SK-N-SH treated with all-trans-retinoic acid at 6 μM for 48 hours (cell line): ENCODE measurements around the gene CDX2.

Experiments used
- ATAC-seq: fragments of 200-7000 bp; cut with Tn5 transposase; 3 replicates; pipeline ENCODE4 v1.9.1; 2020; ENCODE audit warnings: mild to moderate bottlenecking, moderate library complexity
- ARNTL ChIP-seq: fragments of 450-650 bp; formaldehyde crosslinking; IDR thresholded peaks from 2 replicates; pipeline ENCODE4 v1.5.0; 2020; ENCODE audit warnings: low read depth, mild to moderate bottlenecking, moderate library complexity, borderline replicate concordance
- CREB5 ChIP-seq: fragments of 250-450 bp; sonication (Bioruptor Pico); IDR thresholded peaks from 2 replicates; pipeline ENCODE4 v1.5.1; 2020; ENCODE audit warnings: low read depth, mild to moderate bottlenecking, moderate library complexity
- CSDC2 ChIP-seq: fragments of 250-450 bp; sonication (Bioruptor Pico); IDR thresholded peaks from 2 replicates; pipeline ENCODE4 v1.5.0; 2020; ENCODE audit warnings: mild to moderate bottlenecking, moderate library complexity
- CSRNP3 ChIP-seq: fragments of 250-450 bp; sonication (Bioruptor Pico); IDR thresholded peaks from 2 replicates; pipeline ENCODE4 v1.5.1; 2021; ENCODE audit warnings: mild to moderate bottlenecking, moderate library complexity
- GLIS3 ChIP-seq: fragments of 250-450 bp; sonication (Bioruptor Pico); IDR thresholded peaks from 2 replicates; pipeline ENCODE4 v1.5.0; 2020; ENCODE audit warnings: mild to moderate bottlenecking, moderate library complexity
- ISL1 ChIP-seq: fragments of 250-450 bp; sonication (Bioruptor Pico); IDR thresholded peaks from 2 replicates; pipeline ENCODE4 v2.1.2; 2022; ENCODE audit warnings: mild to moderate bottlenecking, moderate library complexity
- OSR1 ChIP-seq: fragments of 250-450 bp; sonication (Bioruptor Pico); IDR thresholded peaks from 2 replicates; pipeline ENCODE4 v1.8.0; 2022; ENCODE audit warnings: moderate library complexity, mild to moderate bottlenecking, inconsistent platforms
- POU6F1 ChIP-seq: fragments of 250-450 bp; sonication (Bioruptor Pico); IDR thresholded peaks from 2 replicates; pipeline ENCODE4 v1.8.0; 2021; ENCODE audit warnings: low read depth, mild to moderate bottlenecking, moderate library complexity, borderline replicate concordance
- PPARA ChIP-seq: fragments of 250-450 bp; sonication (Bioruptor Pico); IDR thresholded peaks from 2 replicates; pipeline ENCODE4 v1.5.0; 2020; ENCODE audit warnings: mild to moderate bottlenecking, borderline replicate concordance
- RARB ChIP-seq: fragments of 250-450 bp; sonication (Bioruptor Pico); IDR thresholded peaks from 2 replicates; pipeline ENCODE4 v1.8.0; 2021; ENCODE audit warnings: mild to moderate bottlenecking, moderate library complexity
- SNAI2 ChIP-seq: fragments of 250-450 bp; sonication (Bioruptor Pico); IDR thresholded peaks from 2 replicates; pipeline ENCODE4 v1.5.0; 2020; ENCODE audit warnings: mild to moderate bottlenecking, moderate library complexity
- TCF4 ChIP-seq: fragments of 250-450 bp; sonication (Bioruptor Pico); IDR thresholded peaks from 2 replicates; pipeline ENCODE4 v1.8.0; 2021; ENCODE audit warnings: mild to moderate bottlenecking, moderate library complexity, borderline replicate concordance
- TOX ChIP-seq: fragments of 250-450 bp; sonication (Bioruptor Pico); IDR thresholded peaks from 2 replicates; pipeline ENCODE4 v1.8.0; 2021; ENCODE audit warnings: mild to moderate bottlenecking, moderate library complexity, borderline replicate concordance
- TSHZ2 ChIP-seq: fragments of 250-450 bp; sonication (Bioruptor Pico); IDR thresholded peaks from 2 replicates; pipeline ENCODE4 v1.5.0; 2020; ENCODE audit warnings: mild to moderate bottlenecking, moderate library complexity
- ZFP3 ChIP-seq: fragments of 250-450 bp; sonication (Bioruptor Pico); IDR thresholded peaks from 2 replicates; pipeline ENCODE4 v1.5.0; 2020; ENCODE audit warnings: mild to moderate bottlenecking, moderate library complexity
- ZFP30 ChIP-seq: fragments of 450-650 bp; formaldehyde crosslinking; IDR thresholded peaks from 2 replicates; pipeline ENCODE4 v1.5.0; 2022; ENCODE audit warnings: mild to moderate bottlenecking, moderate library complexity
- ZNF565 ChIP-seq: fragments of 450-650 bp; formaldehyde crosslinking; conservative IDR thresholded peaks from 2 replicates; pipeline ENCODE4 v1.5.0; 2020; ENCODE audit warnings: low read depth, mild to moderate bottlenecking, moderate library complexity
- ZNF8 ChIP-seq: fragments of 450-650 bp; formaldehyde crosslinking; IDR thresholded peaks from 2 replicates; pipeline ENCODE4 v1.5.0; 2020; ENCODE audit warnings: mild to moderate bottlenecking, moderate library complexity
- TF ChIP-seq, protein P1 (sequence below): fragments of 250-450 bp; sonication (Bioruptor Pico); IDR thresholded peaks from 2 replicates; pipeline ENCODE4 v1.8.0; 2020; ENCODE audit warnings: mild to moderate bottlenecking, moderate library complexity, borderline replicate concordance

Gene CDX2

DNA sequence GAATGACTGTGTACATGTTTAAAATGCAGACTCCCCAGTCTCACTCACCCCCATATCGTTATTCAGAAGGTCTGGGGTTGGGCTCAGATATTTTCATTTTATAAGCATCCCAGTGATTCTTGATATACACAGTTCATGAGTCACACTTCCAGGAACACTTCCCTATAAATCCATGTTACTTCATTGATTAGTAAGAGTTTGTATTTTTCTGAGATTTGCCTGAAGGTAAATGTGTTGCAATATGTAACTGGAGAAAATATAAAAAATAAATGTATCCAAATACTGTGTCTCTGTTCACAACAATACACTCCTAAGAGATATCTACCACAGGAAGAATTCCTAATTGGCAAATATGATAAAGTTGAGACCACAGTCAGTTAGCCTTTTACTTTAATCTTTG is 56.0 kb downstream of the CDX2 start (continued):
- TF ChIP-seq, protein P1, sequence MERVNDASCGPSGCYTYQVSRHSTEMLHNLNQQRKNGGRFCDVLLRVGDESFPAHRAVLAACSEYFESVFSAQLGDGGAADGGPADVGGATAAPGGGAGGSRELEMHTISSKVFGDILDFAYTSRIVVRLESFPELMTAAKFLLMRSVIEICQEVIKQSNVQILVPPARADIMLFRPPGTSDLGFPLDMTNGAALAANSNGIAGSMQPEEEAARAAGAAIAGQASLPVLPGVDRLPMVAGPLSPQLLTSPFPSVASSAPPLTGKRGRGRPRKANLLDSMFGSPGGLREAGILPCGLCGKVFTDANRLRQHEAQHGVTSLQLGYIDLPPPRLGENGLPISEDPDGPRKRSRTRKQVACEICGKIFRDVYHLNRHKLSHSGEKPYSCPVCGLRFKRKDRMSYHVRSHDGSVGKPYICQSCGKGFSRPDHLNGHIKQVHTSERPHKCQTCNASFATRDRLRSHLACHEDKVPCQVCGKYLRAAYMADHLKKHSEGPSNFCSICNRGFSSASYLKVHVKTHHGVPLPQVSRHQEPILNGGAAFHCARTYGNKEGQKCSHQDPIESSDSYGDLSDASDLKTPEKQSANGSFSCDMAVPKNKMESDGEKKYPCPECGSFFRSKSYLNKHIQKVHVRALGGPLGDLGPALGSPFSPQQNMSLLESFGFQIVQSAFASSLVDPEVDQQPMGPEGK (CRISPR knock-in tag) = no peak
- TF ChIP-seq PPARA (CRISPR knock-in tag) = no peak
- TF ChIP-seq CSDC2 (CRISPR knock-in tag) = no peak
- TF ChIP-seq, all 23 proteins: peak for 0

DNA sequence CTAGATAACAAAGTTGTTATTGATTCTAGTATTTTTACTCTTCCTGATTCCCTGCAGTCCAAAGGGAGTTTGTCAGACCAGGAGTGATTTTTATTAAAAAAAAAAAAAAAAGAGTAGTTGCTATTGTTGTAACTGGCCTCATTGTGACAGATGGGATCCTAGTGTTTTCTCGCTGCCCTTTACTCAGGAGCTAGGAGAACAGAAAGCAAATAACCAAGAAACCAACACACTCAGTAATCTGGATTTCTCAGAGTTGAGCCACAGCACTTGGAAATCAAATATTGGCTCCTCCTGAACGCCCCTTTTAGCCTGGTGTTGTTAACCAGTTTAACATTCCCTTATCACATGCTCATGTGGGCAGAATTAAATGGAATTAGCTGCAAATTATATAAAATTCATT is 57.6 kb downstream of the CDX2 start:
- TF ChIP-seq POU6F1 = no peak
- TF ChIP-seq OSR1 = no peak
- no peak for TF ChIP-seq CREB5 (CRISPR knock-in tag)
- TF ChIP-seq ZNF565 (CRISPR knock-in tag) = no peak
- no peak for TF ChIP-seq ZFP30 (CRISPR knock-in tag)
- TF ChIP-seq ISL1 (CRISPR knock-in tag) = no peak
- no peak for TF ChIP-seq SNAI2 (CRISPR knock-in tag)
- TF ChIP-seq PPARA (CRISPR knock-in tag) = no peak
- no peak for TF ChIP-seq ZNF8
- no peak for TF ChIP-seq ARNTL (CRISPR knock-in tag)
- TF ChIP-seq, protein P1 (CRISPR knock-in tag) = no peak
- no peak for TF ChIP-seq CSRNP3 (CRISPR knock-in tag)
- TF ChIP-seq CSDC2 (CRISPR knock-in tag) = no peak
- no peak for TF ChIP-seq TOX (CRISPR knock-in tag)
- no peak for TF ChIP-seq TCF4 (CRISPR knock-in tag)
- no peak for TF ChIP-seq ZFP3 (CRISPR knock-in tag)
- TF ChIP-seq GLIS3 (CRISPR knock-in tag) = no peak
- TF ChIP-seq TSHZ2 (CRISPR knock-in tag) = no peak
- no peak for TF ChIP-seq RARB (CRISPR knock-in tag)
- no peak for ATAC-seq
